NT2/D1 (cell line): ENCODE results near the gene CHRNE.

Experiments used
- YY1 ChIP-seq: IDR thresholded peaks from 2 replicates; pipeline ENCODE4 v1.6.1; 2011; ENCODE audit not compliant: insufficient read length, insufficient read depth
- ZNF274 ChIP-seq: IDR thresholded peaks from 2 replicates; pipeline ENCODE4 v1.6.1; 2011; ENCODE audit warnings: mild to moderate bottlenecking, low read depth, low read length

- TF ChIP-seq ZNF274 (no peak), YY1 (no peak)
Observed at GRCh38 chr17:4884489-4884888, 18.4 kb downstream of the CHRNE start.
